GM19397 (cell line): Measurements from ENCODE around the gene PEX14.
"Not testable (repeated sequence)": the region's sequence is repeated elsewhere in the genome, so short reads cannot be mapped to it uniquely, and the experiment has no call there.

Experiments used
- ATAC-seq: cut with Tn5 transposase; IDR thresholded peaks from one replicate; pipeline ENCODE4 v1.9.1; 2021; ENCODE audit warnings: mild to moderate bottlenecking, moderate library complexity; ENCODE audit not compliant: unreplicated experiment

Gene PEX14

DNA sequence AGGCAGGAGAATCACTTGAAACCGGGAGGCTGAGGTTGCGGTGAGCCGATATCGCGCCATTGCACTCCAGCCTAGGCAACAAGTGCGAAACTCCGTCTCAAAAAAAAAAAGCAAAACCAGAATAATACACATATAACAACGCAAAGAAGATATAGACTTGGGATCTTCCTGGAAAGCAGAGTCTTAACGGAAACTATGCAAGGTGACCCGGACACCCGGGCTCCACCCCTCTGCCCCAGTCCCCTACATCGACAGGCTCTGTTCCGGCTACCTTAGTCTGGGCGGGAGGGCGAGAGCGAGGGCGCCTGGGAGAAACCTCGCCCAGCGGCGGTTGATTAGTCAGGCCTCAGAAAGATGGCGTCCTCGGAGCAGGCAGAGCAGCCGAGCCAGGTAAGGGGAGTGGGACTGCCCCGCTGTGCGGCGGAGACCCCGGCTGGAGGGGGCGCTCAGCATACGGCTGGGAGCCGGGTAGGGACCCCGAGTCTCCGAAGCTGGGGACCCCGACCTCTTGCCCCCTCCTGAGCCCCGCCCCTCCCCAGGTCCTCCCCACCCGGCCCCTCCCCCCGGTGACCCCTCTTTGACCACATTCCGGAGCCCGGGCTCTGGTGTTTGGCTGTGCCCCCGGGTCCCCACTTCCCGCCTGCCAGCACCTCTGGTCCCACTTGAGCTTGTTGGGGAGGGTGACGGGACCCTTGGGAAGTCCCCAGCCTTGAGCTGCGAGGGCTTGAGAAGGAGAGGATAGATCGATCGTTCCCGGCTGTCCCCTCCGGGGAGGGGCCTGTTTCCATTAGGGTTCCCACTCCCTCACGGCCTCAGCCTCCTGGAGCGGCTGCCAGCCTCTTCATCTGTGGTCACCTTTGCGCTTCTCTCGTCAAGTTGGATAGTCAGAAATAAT, at the start of gene PEX14:
Gene PEX14, plus strand, starts transcription at position 338 of the 895 bp plus-strand sequence. Its CDS starts 17 bp downstream, at position 355.
- ATAC-seq: peak; percentile 62

DNA sequence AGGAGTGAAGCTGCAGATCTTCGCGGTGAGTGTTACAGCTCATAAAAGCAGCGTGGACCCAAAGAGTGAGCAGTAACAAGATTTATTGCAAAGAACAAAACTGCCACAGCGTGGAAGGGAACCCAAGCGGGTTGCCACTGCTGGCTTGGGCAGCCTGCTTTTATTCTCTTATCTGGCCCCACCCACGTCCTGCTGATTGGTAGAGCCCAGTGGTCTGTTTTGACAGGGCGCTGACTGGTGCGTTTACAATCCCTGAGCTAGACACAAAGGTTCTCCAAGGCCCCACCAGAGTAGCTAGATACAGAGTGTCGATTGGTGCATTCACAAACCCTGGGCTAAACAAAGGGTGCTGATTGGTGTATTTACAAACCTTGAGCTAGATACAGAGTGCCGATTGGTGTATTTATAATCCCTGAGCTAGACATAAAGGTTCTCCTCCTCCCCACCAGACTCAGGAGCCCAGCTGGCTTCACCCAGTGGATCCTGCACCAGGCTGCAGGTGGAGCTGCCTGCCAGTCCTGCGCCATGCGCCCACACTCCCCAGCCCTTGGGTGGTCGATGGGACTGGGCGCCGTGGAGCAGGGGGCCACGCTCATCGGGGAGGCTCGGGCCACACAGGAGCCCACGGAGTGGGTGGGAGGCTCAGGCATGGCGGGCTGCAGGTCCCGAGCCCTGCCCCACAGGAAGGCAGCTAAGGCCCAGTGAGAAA, 48.8 kb upstream of the PEX14 start:
- not testable (repeated sequence) for ATAC-seq

GRCh38 chr1:10426535-10426848, 48.3 kb upstream of the PEX14 start:
- ATAC-seq: not testable (repeated sequence)

DNA sequence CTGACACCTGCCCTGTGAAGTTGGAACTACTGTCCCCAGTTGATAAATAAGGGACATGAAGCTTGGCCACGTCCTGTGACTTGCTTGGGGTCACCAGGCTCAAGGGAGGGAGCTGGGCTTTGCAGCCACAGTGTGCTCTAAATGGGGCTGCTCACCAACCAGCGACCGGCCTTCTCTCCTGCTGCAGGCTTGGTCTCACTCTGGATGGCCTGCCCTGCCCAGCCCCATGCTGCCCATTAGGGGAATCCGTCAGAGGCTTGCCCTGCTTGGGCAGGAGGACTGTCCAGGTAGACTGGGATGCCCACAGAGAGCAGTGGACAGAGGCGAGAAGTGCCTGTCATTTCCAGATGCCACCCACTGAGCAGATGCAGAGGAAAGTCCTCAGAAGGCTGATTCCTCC, 45.8 kb upstream of the PEX14 start:
- ATAC-seq: no peak

DNA sequence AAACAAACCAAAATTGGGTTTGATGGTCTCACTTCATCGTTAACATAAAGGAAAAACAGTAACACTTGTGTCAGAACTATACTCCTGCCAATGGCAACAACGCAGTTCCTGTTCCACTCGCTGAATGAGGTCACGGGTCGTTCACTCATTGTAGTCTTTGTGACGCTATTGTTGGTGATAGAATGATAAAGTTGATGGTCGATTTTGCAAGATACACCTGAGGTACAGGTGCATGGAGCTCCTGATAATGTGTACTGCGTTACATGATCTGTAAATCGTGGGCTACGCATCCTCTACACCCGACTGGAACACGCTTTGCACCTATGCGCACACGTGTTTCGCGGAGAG, 44.9 kb upstream of the PEX14 start:
- ATAC-seq: no peak

- peak; percentile 79 for ATAC-seq
Observed at GRCh38 chr1:10430216-10431069, 44.3 kb upstream of the PEX14 start, which contains the start of gene CENPS. CENPS (plus strand) TSS chr1:10430433; CDS start chr1:10430518, 85 bp downstream.

GRCh38 chr1:10431070-10431730, 43.5 kb upstream of the PEX14 start:
- ATAC-seq: no peak

- no peak for ATAC-seq
Observed at GRCh38 chr1:10432910-10433700, 41.6 kb upstream of the PEX14 start.

- ATAC-seq: no peak
Observed at GRCh38 chr1:10433790-10434189, 41.0 kb upstream of the PEX14 start.

GRCh38 chr1:10434590-10434989, 40.2 kb upstream of the PEX14 start:
- no peak for ATAC-seq

GRCh38 chr1:10437052-10437451, 37.7 kb upstream of the PEX14 start:
- no peak for ATAC-seq

GRCh38 chr1:10438677-10439163, 36.0 kb upstream of the PEX14 start:
- ATAC-seq: no peak

- no peak for ATAC-seq
Observed at GRCh38 chr1:10440305-10440704, 34.4 kb upstream of the PEX14 start.

- no peak for ATAC-seq
Observed at GRCh38 chr1:10440794-10441193, 34.0 kb upstream of the PEX14 start.

GRCh38 chr1:10444248-10444647, 30.5 kb upstream of the PEX14 start:
- ATAC-seq: no peak

DNA sequence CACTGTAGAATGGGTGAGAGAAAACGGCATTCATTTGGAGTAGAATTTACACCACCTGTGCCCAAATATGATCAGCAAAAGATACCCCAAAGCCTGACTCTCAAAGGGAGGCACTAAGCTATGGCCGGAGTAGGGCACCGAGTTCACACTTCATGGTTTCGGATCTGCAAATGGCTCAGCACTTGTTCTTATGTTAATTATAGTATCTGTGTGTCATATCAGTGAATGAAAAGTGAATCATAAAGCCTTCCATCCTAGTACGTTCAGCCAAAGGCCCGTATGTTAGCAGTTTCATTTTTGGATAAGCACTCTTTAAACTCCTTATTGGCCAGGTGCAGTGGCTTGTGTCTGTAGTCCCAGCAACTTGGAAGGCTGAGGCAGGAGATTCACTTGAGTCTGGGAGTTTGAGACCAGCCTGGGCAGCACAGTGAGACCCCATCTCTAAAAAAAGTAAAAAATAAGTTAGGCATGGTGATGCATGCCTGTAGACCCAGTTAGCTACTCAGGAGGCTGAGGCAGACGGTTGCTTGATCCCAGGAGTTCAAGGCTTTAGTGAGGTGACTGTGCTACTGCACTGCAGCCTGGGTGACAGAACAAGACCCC, 29.9 kb upstream of the PEX14 start:
- ATAC-seq: no peak

- no peak for ATAC-seq
Observed at GRCh38 chr1:10446790-10447422, 27.8 kb upstream of the PEX14 start.

GRCh38 chr1:10449751-10450150, 25.0 kb upstream of the PEX14 start, which contains the start of gene CORT:
CORT (plus strand) TSS chr1:10450031; CDS start chr1:10450224, 193 bp downstream.
- no peak for ATAC-seq
